Upper lobe of left lung (tissue), 4 donors: ENCODE data around the gene CBL.

Experiments used
- EP300 ChIP-seq, 4 donors: sonication (generic); formaldehyde crosslinking; IDR thresholded peaks; one replicate each; pipeline ENCODE4 v1.5.1; 2017; ENCODE audit warnings: antibody characterized with exemption in 4 of 4, control low read depth in 2 of 4
- POLR2A ChIP-seq, 4 donors: fragments of 450-650 bp; IDR thresholded peaks; one replicate each; pipeline ENCODE4 v1.5.1; 2016 to 2017; ENCODE audit warnings: antibody characterized with exemption in 4 of 4, mild to moderate bottlenecking in 2 of 4
- POLR2AphosphoS5 ChIP-seq, 2 donors: sonication (generic); formaldehyde crosslinking; IDR thresholded peaks; one replicate each; pipeline ENCODE4 v1.5.1; 2017; ENCODE audit warnings: antibody characterized with exemption in 2 of 2
- TF ChIP-seq, protein P1 (sequence below), 6 experiments: fragments of 450-650 bp in 4 of 6; fragments of 200-600 bp in 2 of 6; sonication (generic) in 2 of 6; IDR thresholded peaks; one replicate each; pipeline ENCODE4 v1.5.1; 2016 to 2019; ENCODE audit warnings: antibody characterized with exemption in 6 of 6

GRCh38 chr11:119266517-119267255 is 60.5 kb downstream of the CBL start:
- TF ChIP-seq, protein P1, sequence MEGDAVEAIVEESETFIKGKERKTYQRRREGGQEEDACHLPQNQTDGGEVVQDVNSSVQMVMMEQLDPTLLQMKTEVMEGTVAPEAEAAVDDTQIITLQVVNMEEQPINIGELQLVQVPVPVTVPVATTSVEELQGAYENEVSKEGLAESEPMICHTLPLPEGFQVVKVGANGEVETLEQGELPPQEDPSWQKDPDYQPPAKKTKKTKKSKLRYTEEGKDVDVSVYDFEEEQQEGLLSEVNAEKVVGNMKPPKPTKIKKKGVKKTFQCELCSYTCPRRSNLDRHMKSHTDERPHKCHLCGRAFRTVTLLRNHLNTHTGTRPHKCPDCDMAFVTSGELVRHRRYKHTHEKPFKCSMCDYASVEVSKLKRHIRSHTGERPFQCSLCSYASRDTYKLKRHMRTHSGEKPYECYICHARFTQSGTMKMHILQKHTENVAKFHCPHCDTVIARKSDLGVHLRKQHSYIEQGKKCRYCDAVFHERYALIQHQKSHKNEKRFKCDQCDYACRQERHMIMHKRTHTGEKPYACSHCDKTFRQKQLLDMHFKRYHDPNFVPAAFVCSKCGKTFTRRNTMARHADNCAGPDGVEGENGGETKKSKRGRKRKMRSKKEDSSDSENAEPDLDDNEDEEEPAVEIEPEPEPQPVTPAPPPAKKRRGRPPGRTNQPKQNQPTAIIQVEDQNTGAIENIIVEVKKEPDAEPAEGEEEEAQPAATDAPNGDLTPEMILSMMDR (IDR thresholded peaks at IDR 0.05) = no peak
- TF ChIP-seq POLR2A (IDR thresholded peaks at IDR 0.05) = no peak
- no peak for TF ChIP-seq POLR2AphosphoS5 (IDR thresholded peaks at IDR 0.05)
- no peak for TF ChIP-seq EP300 (IDR thresholded peaks at IDR 0.05)
